AG04450 (cell line): ENCODE data around the gene LBR. TPM values are rescaled to one million over a fixed set of nuclear protein-coding genes. Genes with fewer than 3 reads are reported as not detected.

Experiments used
- CTCF ChIA-PET: fragments of 300-600, 350-600 bp; formaldehyde crosslinking; extraction: SDS; loops from one replicate; lab custom pipeline; 2022; ENCODE audit warnings: antibody characterized with exemption, inconsistent platforms; lab: Charles Lee
- POLR2A ChIA-PET: fragments of 350-600 bp; formaldehyde crosslinking; extraction: SDS; loops from one replicate; lab custom pipeline; 2021; ENCODE audit warnings: antibody characterized with exemption, inconsistent platforms; lab: Yijun Ruan, JAX
- DNase-seq: peaks from one replicate; pipeline ENCODE4 v3.0.0-alpha.2; 2011; ENCODE audit warnings: low read depth, low spot score
- H3K27ac ChIP-seq: one replicate; pipeline ENCODE4 v1.5.1; 2012; ENCODE audit warnings: low read depth, low read length, control low read depth
- H3K27me3 ChIP-seq: one replicate; pipeline ENCODE4 v1.6.0; 2012; ENCODE audit warnings: low read length; ENCODE audit not compliant: control insufficient read depth, insufficient read depth
- H3K4me3 ChIP-seq: 2 replicates; pipeline ENCODE4 v1.5.1; 2011; ENCODE audit warnings: mild to moderate bottlenecking, low read depth, low read length, control low read depth
- H3K9me3 ChIP-seq: 2 replicates; pipeline ENCODE4 v1.5.1; 2012; ENCODE audit warnings: low read length; ENCODE audit not compliant: control insufficient read depth, insufficient read depth
- CTCF ChIP-seq: IDR thresholded peaks from 2 replicates; pipeline ENCODE4 v1.5.1; 2011; ENCODE audit warnings: low read depth, low read length, control low read depth, inconsistent platforms
- polyA plus RNA-seq: library from polyadenylated mRNA; depleted of rRNA; stranded (reverse); fragments of >200 nt; gene quantifications from 2 replicates; pipeline ENCODE4 v1.2.3, GENCODE V29; 2011

The LBR gene
- polyA plus RNA-seq, 1 experiment = 44.5 TPM

- POLR2A ChIA-PET = interaction anchor here (0.6 to 0.9 kb wide), 2 partner anchors 536 to 590 kb away, joined by 3 to 6 read pairs; partner anchors contain the start of gene SDE2
- no peaks in the 10 kb centered on the region for H3K27me3 ChIP-seq
- CTCF ChIA-PET = interaction anchor here (2.0 kb wide), 1 partner anchor 12 kb away, joined by 4 read pairs; no protein-coding TSS in a partner anchor
- DNase-seq = no peak
- H3K4me3 ChIP-seq = no peak overlapping the region
- TF ChIP-seq CTCF = no peak
- no peak overlapping the region for H3K27ac ChIP-seq
- H3K9me3 ChIP-seq = no peaks in the 10 kb centered on the region; the same call in 1 of the 2 replicates
Observed at GRCh38 chr1:225462714-225463574, 35.1 kb upstream of the LBR start.

GRCh38 chr1:225462429-225462713, 34.5 kb upstream of the LBR start:
- Histone ChIP-seq H3K27ac (no peak overlapping the region), H3K9me3 (no peaks in the 10 kb centered on the region; the same call in 1 of the 2 replicates), H3K27me3 (no peaks in the 10 kb centered on the region), H3K4me3 (no peak overlapping the region)
- ChIA-PET POLR2A (interaction anchor here (0.6 to 0.9 kb wide), 2 partner anchors 537 to 591 kb away, joined by 3 to 6 read pairs; partner anchors contain the start of gene SDE2), CTCF (interaction anchor here (2.0 kb wide), 1 partner anchor 12 kb away, joined by 4 read pairs; no protein-coding TSS in a partner anchor)
- no peak for DNase-seq
- no peak for TF ChIP-seq CTCF

GRCh38 chr1:225461533-225462428, 33.9 kb upstream of the LBR start:
- Histone ChIP-seq H3K4me3 (no peak overlapping the region), H3K27ac (no peak overlapping the region), H3K27me3 (no peaks in the 10 kb centered on the region), H3K9me3 (no peaks in the 10 kb centered on the region)
- no peak for DNase-seq
- ChIA-PET CTCF (interaction anchor here (1.2 to 2.0 kb wide), 2 partner anchors 13 kb away, joined by 3 to 4 read pairs; no protein-coding TSS in a partner anchor), POLR2A (interaction anchor here (0.5 to 0.6 kb wide), 2 partner anchors 199 to 613 kb away, joined by 3 to 6 read pairs; no protein-coding TSS in a partner anchor)
- no peak for TF ChIP-seq CTCF

GRCh38 chr1:225460737-225461532, 33.1 kb upstream of the LBR start:
- Histone ChIP-seq H3K27me3 (no peaks in the 10 kb centered on the region), H3K9me3 (no peaks in the 10 kb centered on the region), H3K4me3 (no peak overlapping the region), H3K27ac (no peak overlapping the region)
- ChIA-PET CTCF (interaction anchor here (0.5 to 1.2 kb wide), 6 partner anchors 11 to 450 kb away, joined by 3 to 5 read pairs (median 3); no protein-coding TSS in a partner anchor), POLR2A (interaction anchor here (0.6 kb wide), 1 partner anchor 200 kb away, joined by 3 read pairs; no protein-coding TSS in a partner anchor)
- no peak for TF ChIP-seq CTCF
- no peak for DNase-seq
